LNCaP clone FGC (cell line): ENCODE data around the gene TMEM63A.
"Not testable (repeated sequence)": the region's sequence is repeated elsewhere in the genome, so short reads cannot be mapped to it uniquely, and the experiment has no call there.

ENCODE experiments used
- DNase-seq: peaks from one replicate; pipeline ENCODE4 v3.0.0-alpha.2; 2011; ENCODE audit warnings: low read depth
- H3K4me3 ChIP-seq: 2 replicates; pipeline ENCODE4 v1.5.1; 2011; ENCODE audit warnings: mild to moderate bottlenecking, low read depth, low read length, control low read depth
- CTCF ChIP-seq: IDR thresholded peaks from 2 replicates; pipeline ENCODE4 v1.5.1; 2012; ENCODE audit warnings: mild to moderate bottlenecking; ENCODE audit not compliant: control insufficient read depth, insufficient read depth; ENCODE audit errors: extremely low read depth

Gene TMEM63A

DNA sequence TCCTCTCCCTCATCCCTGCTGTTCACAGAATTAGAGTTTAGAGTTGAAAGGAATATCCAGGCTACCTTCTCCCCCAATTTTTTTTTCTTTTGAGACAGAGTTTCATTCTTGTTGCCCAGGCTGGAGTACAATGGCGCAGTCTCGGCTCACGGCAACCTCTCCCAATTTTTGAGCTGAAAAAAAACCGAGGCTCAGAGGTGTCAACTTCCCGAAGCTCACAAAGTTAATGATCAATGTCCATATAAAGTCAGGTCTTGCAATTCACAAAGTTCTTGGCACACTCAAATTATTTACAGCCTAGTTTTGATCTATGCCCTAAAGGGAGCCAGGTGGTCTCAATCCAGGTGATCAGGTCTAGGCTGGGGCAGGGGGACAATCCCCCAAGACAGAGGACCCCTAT lies 7.6 kb upstream of the TMEM63A start:
- no peak overlapping the region for H3K4me3 ChIP-seq
- no peak for TF ChIP-seq CTCF

GRCh38 chr1:225888898-225889601 lies 6.9 kb upstream of the TMEM63A start, which contains the start of gene LEFTY1:
Gene LEFTY1, minus strand, starts transcription at chr1:225889146. Its CDS starts 80 bp downstream, at chr1:225889066.
- no peak for TF ChIP-seq CTCF
- H3K4me3 ChIP-seq = no peak within 1 kb of the TSS
- DNase-seq = no peak

More for the DNA sequence above, 7.6 kb upstream of the TMEM63A start:
- no peak for DNase-seq

GRCh38 chr1:225888289-225888897 lies 6.2 kb upstream of the TMEM63A start:
- TF ChIP-seq CTCF = no peak
- DNase-seq = no peak
- no peak overlapping the region for H3K4me3 ChIP-seq

DNA sequence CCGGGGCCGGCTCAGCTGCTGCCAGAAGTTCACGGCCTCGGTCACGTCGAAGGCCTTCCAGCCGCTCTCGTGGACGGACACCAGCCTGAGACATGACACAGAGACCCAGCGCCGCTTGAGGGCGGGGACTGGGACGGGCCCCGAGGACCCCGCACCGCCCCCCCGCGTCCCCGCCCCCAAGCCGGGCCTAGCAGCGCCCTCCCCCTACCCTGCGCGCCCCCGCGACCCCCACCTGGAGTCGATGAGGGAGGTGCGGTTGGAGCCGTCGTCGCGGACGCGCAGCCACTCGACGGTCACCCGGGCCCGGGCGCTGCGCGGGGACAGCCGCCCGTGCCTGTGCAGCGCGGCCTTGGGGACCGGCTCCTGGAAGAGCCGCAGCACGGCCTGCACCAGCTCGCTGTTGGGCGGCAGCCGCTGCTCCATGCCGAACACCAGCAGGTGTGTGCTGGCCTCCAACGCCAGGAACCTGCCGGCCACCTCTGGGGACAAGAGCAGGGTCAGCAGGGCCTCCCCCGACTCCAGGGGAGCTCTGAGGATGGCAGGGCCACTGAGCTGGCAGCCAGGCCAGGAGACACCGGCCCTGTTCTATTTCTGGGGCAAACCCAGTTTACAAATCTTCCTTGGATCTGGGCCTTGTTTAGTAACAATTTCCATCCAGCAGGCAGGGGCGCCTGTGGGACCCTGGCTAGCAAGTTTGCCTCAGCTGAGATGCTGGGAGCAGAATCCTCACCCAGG lies 5.5 kb upstream of the TMEM63A start:
- not testable (repeated sequence) for DNase-seq, H3K4me3 ChIP-seq

DNA sequence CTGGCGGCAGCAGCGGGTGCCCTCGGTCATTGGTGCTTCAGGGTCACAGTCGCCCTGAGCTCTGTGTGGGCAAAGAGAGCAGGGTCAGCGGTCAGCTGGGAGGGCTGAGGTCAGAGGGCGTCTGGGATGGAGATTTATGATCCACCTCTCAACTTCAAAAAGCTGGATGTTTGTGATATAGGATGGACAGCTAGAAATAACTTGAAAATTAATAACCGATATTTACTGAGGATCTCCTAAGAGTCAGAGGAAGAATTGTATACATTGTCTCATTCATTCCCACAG lies 4.8 kb upstream of the TMEM63A start:
- DNase-seq = no peak
- no peak overlapping the region for H3K4me3 ChIP-seq
- no peak for TF ChIP-seq CTCF

- no peak for DNase-seq
- TF ChIP-seq CTCF = no peak
- H3K4me3 ChIP-seq = no peak overlapping the region
Observed at GRCh38 chr1:225886159-225887029, 4.2 kb upstream of the TMEM63A start.

DNA sequence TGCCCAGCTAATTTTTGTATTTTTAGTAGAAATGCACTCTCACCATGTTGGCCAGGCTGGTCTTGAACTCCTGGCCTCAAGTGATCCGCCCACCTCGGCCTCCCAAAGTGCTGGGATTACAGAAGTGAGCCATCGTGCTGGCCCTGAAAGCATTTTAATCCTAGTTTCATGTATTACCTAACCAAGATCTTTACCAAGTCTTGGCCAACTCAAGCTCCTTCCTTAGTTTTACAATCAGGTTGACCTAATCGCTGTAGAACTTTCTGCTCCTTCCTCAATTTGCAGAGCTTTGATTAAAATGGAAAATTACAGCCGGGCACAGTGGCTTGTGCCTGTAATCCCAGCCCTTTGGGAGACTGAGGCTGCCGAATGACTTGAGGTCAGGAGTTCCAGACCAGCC lies 3.2 kb upstream of the TMEM63A start:
- no peak for DNase-seq
- no peak for TF ChIP-seq CTCF

More for the DNA sequence above, 3.2 kb upstream of the TMEM63A start:
- H3K4me3 ChIP-seq = no peak overlapping the region
